Measurements from ENCODE around the gene LRRC40.
"Not testable (repeated sequence)": the region's sequence is repeated elsewhere in the genome, so short reads cannot be mapped to it uniquely, and the experiment has no call there.

The LRRC40 gene

GRCh38 chr1:70204139-70204538 lies 1.2 kb downstream of the LRRC40 start:
- H3K27ac ChIP-seq, result no peak overlapping the region
- no peak for DNase-seq (ENCODE audit: low spot score)
- TF ChIP-seq CTCF (IDR thresholded peaks at IDR 0.05), result no peak
- peak overlapping the region; percentile 70 for H3K4me3 ChIP-seq

GRCh38 chr1:70202173-70202758 lies 3.1 kb downstream of the LRRC40 start:
- no peak for TF ChIP-seq CTCF (IDR thresholded peaks at IDR 0.05)
- Histone ChIP-seq H3K27ac (no peak overlapping the region), H3K4me3 (no peak overlapping the region)
- no peak for DNase-seq (ENCODE audit: low spot score)

GRCh38 chr1:70200065-70200464 lies 5.3 kb downstream of the LRRC40 start:
- no peak for DNase-seq (ENCODE audit: low spot score)
- Histone ChIP-seq H3K4me3 (no peak overlapping the region), H3K27ac (no peak overlapping the region)
- no peak for TF ChIP-seq CTCF (IDR thresholded peaks at IDR 0.05)

GRCh38 chr1:70196333-70196732 lies 9.0 kb downstream of the LRRC40 start:
- TF ChIP-seq CTCF (IDR thresholded peaks at IDR 0.05), result no peak
- no peak for DNase-seq (ENCODE audit: low spot score)
- H3K4me3 ChIP-seq, result no peak overlapping the region
- H3K27ac ChIP-seq, result no peak overlapping the region

GRCh38 chr1:70195342-70195741 lies 10.0 kb downstream of the LRRC40 start:
- Histone ChIP-seq H3K27ac (no peak overlapping the region), H3K4me3 (no peak overlapping the region)
- no peak for DNase-seq (ENCODE audit: low spot score)
- TF ChIP-seq CTCF (IDR thresholded peaks at IDR 0.05), result no peak

GRCh38 chr1:70194601-70195000 lies 10.8 kb downstream of the LRRC40 start:
- TF ChIP-seq CTCF (IDR thresholded peaks at IDR 0.05), result no peak
- Histone ChIP-seq H3K27ac (no peak overlapping the region), H3K4me3 (no peak overlapping the region)
- DNase-seq (ENCODE audit: low spot score), result no peak

- H3K27ac ChIP-seq; H3K4me3 ChIP-seq; DNase-seq (ENCODE audit: low spot score): not testable (repeated sequence)
Observed at GRCh38 chr1:70192446-70192845, 12.9 kb downstream of the LRRC40 start.

GRCh38 chr1:70190180-70190579 lies 15.2 kb downstream of the LRRC40 start:
- Histone ChIP-seq H3K4me3 (no peak overlapping the region), H3K27ac (no peak overlapping the region)
- no peak for DNase-seq (ENCODE audit: low spot score)
- TF ChIP-seq CTCF (IDR thresholded peaks at IDR 0.05), result no peak
